Tibial artery (tissue), 4 donors: Measurements from ENCODE around the gene CDH6.

Source experiments
- DNase-seq, 2 donors: peaks; one replicate each; pipeline ENCODE4 v3.0.0-alpha.2; 2019
- H3K27ac ChIP-seq, 2 donors: fragments of 200-600 bp; sonication (generic) in 1 of 2; 1 replicate in 1 of 2; 2 replicates in 1 of 2; pipeline ENCODE4 v1.5.1; 2018 to 2019; ENCODE audit warnings: mild to moderate bottlenecking in 1 of 2
- H3K27me3 ChIP-seq, 2 donors: fragments of 200-600 bp; sonication (generic) in 1 of 2; one replicate each; pipeline versions ENCODE4 v1.5.1 to v1.6.0; 2016 to 2019
- H3K36me3 ChIP-seq, 3 donors: fragments of 200-600 bp; sonication (generic) in 2 of 3; one replicate each; pipeline ENCODE4 v1.5.1; 2016 to 2019; ENCODE audit warnings: mild to moderate bottlenecking in 2 of 3
- H3K4me1 ChIP-seq, 4 donors: fragments of 200-600 bp; sonication (generic) in 2 of 4; 1 replicate in 3 of 4; 2 replicates in 1 of 4; pipeline ENCODE4 v1.5.1; 2016 to 2019
- H3K4me3 ChIP-seq, 2 donors: fragments of 200-600 bp; sonication (generic) in 1 of 2; 1 replicate in 1 of 2; 2 replicates in 1 of 2; pipeline ENCODE4 v1.5.1; 2018 to 2019; ENCODE audit warnings: mild to moderate bottlenecking in 2 of 2
- H3K9me3 ChIP-seq, 3 donors: fragments of 200-600 bp; sonication (generic) in 1 of 3; one replicate each; pipeline ENCODE4 v1.5.1; 2016 to 2019
- CTCF ChIP-seq, 2 experiments: fragments of 200-600 bp in 1 of 2; fragments of 450-650 bp in 1 of 2; IDR thresholded peaks; one replicate each; pipeline ENCODE4 v1.5.1; 2017 to 2019; ENCODE audit warnings: antibody characterized with exemption in 2 of 2, mild to moderate bottlenecking in 1 of 2, moderate library complexity in 1 of 2
- intact Hi-C: fragments of 100-400 bp; cut with DNase I; formaldehyde crosslinking; loops from one replicate; pipeline ENCODE4 v1.15.0; 2023; ENCODE audit warnings: low total_unique reads

Gene CDH6

GRCh38 chr5:31372124-31372523 is 178.6 kb downstream of the CDH6 start:
- H3K4me3 ChIP-seq = no peak overlapping the region
- H3K9me3 ChIP-seq = no peaks in the 10 kb centered on the region
- H3K4me1 ChIP-seq = no peaks in the 10 kb centered on the region
- no peak for DNase-seq
- H3K27me3 ChIP-seq = no peaks in the 10 kb centered on the region
- intact Hi-C loops = no loop called here
- no peaks in the 10 kb centered on the region for H3K36me3 ChIP-seq
- no peak overlapping the region for H3K27ac ChIP-seq
- no peak for TF ChIP-seq CTCF (IDR thresholded peaks at IDR 0.05)

GRCh38 chr5:31375999-31376720 is 182.7 kb downstream of the CDH6 start:
- Histone ChIP-seq H3K4me1 (no peaks in the 10 kb centered on the region), H3K27me3 (no peaks in the 10 kb centered on the region), H3K27ac (no peak overlapping the region), H3K4me3 (no peak overlapping the region), H3K9me3 (no peaks in the 10 kb centered on the region), H3K36me3 (no peaks in the 10 kb centered on the region)
- DNase-seq = no peak
- intact Hi-C loops = no loop called here
- TF ChIP-seq CTCF (IDR thresholded peaks at IDR 0.05) = no peak

GRCh38 chr5:31377274-31377946 is 183.9 kb downstream of the CDH6 start:
- H3K27me3 ChIP-seq = no peaks in the 10 kb centered on the region
- H3K27ac ChIP-seq = no peak overlapping the region
- H3K36me3 ChIP-seq = no peaks in the 10 kb centered on the region
- no peaks in the 10 kb centered on the region for H3K9me3 ChIP-seq
- no peak for TF ChIP-seq CTCF (IDR thresholded peaks at IDR 0.05)
- no peak for DNase-seq
- intact Hi-C loops = no loop called here
- H3K4me3 ChIP-seq = no peak overlapping the region
- no peaks in the 10 kb centered on the region for H3K4me1 ChIP-seq

- intact Hi-C loops = no loop called here
- no peak overlapping the region for H3K4me3 ChIP-seq
- H3K27ac ChIP-seq = no peak overlapping the region
- H3K9me3 ChIP-seq = no peaks in the 10 kb centered on the region
- no peak for TF ChIP-seq CTCF (IDR thresholded peaks at IDR 0.05)
- no peaks in the 10 kb centered on the region for H3K4me1 ChIP-seq
- H3K27me3 ChIP-seq = no peaks in the 10 kb centered on the region
- DNase-seq = no peak
- H3K36me3 ChIP-seq = no peaks in the 10 kb centered on the region
Measured at GRCh38 chr5:31378136-31378535, 184.7 kb downstream of the CDH6 start.
